OCI-LY7 (cell line): Measurements from ENCODE around the gene PRKG1. TPM values are rescaled to one million over a fixed set of nuclear protein-coding genes. Genes with fewer than 3 reads are reported as not detected.

Source experiments
- BruUV-seq: library from RNA; stranded (reverse); fragments of 400-500 nt; replicated peaks from 2 replicates; lab custom pipeline; 2021; lab: Mats Ljungman, UMichigan
- CTCF ChIA-PET: fragments of 300-600 bp; sonication (Branson Sonifier 250); formaldehyde crosslinking; loops from one replicate; lab custom pipeline; 2022; ENCODE audit warnings: antibody characterized with exemption; ENCODE audit not compliant: unreplicated experiment; lab: Charles Lee
- POLR2A ChIA-PET: fragments of 300-600 bp; sonication (Branson Sonifier 250); formaldehyde crosslinking; loops from one replicate; lab custom pipeline; 2022; ENCODE audit warnings: antibody characterized with exemption; lab: Charles Lee
- DNase-seq: peaks from one replicate; pipeline ENCODE4 v3.0.0-alpha.2; 2015; ENCODE audit warnings: low spot score
- H2AFZ ChIP-seq: fragments of 200-600 bp; sonication (generic), shearing (Covaris generic); 2 replicates; pipeline ENCODE4 v1.6.1; 2014; ENCODE audit warnings: mild to moderate bottlenecking, antibody characterized with exemption, low read length, moderate library complexity
- H3K27ac ChIP-seq: fragments of 200-600 bp; sonication (generic); 2 replicates; pipeline ENCODE4 v1.5.1; 2014; ENCODE audit warnings: mixed run types, low read depth, mild to moderate bottlenecking, moderate library complexity, low read length, inconsistent platforms; ENCODE audit not compliant: poor library complexity, severe bottlenecking
- H3K36me3 ChIP-seq: fragments of 200-600 bp; sonication (generic); 2 replicates; pipeline ENCODE4 v1.6.1; 2014; ENCODE audit warnings: mild to moderate bottlenecking, antibody characterized with exemption, low read length, moderate library complexity, mixed read lengths; ENCODE audit not compliant: insufficient read depth
- H3K4me1 ChIP-seq: fragments of 200-600 bp; sonication (generic); 2 replicates; pipeline ENCODE4 v1.5.1; 2014; ENCODE audit warnings: mild to moderate bottlenecking, low read length; ENCODE audit not compliant: insufficient read depth, poor library complexity, severe bottlenecking
- H3K4me2 ChIP-seq: fragments of 200-600 bp; sonication (generic); 2 replicates; pipeline ENCODE4 v1.6.1; 2014; ENCODE audit warnings: mild to moderate bottlenecking, low read length
- H3K4me3 ChIP-seq: fragments of 200-600 bp; sonication (generic); 2 replicates; pipeline ENCODE4 v1.5.1; 2014; ENCODE audit warnings: mild to moderate bottlenecking, low read depth, low read length; ENCODE audit not compliant: poor library complexity, severe bottlenecking
- H3K79me2 ChIP-seq: fragments of 200-600 bp; sonication (generic); 2 replicates; pipeline ENCODE4 v1.6.1; 2016; ENCODE audit warnings: low read depth, mild to moderate bottlenecking, low read length, moderate library complexity, mixed read lengths; ENCODE audit not compliant: insufficient read depth
- H3K9me2 ChIP-seq: fragments of 200-600 bp; sonication (generic); 2 replicates; pipeline ENCODE4 v1.6.1; 2016; ENCODE audit warnings: mild to moderate bottlenecking, low read length, mixed read lengths; ENCODE audit not compliant: insufficient read depth
- H3K9me3 ChIP-seq: fragments of 200-600 bp; sonication (generic); 2 replicates; pipeline ENCODE4 v1.6.1; 2014; ENCODE audit warnings: mild to moderate bottlenecking, mixed run types, low read length, mixed read lengths
- H4K20me1 ChIP-seq: fragments of 200-600 bp; sonication (generic); 2 replicates; pipeline ENCODE4 v1.6.1; 2014; ENCODE audit warnings: mild to moderate bottlenecking, antibody characterized with exemption, low read length, moderate library complexity, mixed read lengths; ENCODE audit not compliant: insufficient read depth
- EZH2phosphoT487 ChIP-seq: fragments of 200-600 bp; sonication (generic); IDR thresholded peaks from 2 replicates; pipeline ENCODE4 v1.6.1; 2018; ENCODE audit warnings: low read depth, borderline replicate concordance, mild to moderate bottlenecking, mixed run types, antibody characterized with exemption, low read length, moderate library complexity, mixed read lengths
- intact Hi-C: fragments of 100-400 bp; cut with micrococcal nuclease; formaldehyde crosslinking; loops from one replicate; pipeline ENCODE4 v1.10.0; 2022; ENCODE audit not compliant: unreplicated experiment
- total RNA-seq, 2 experiments: library from RNA; depleted of rRNA in 1 of 2; stranded (reverse); fragments of >200 nt in 1 of 2; shearing (Covaris generic) in 1 of 2; gene quantifications; 2 replicates each; pipeline ENCODE4 v1.2.3, GENCODE V29; 2014 to 2022
- TF ChIP-seq, protein P1 (sequence below): fragments of 200-600 bp; sonication (generic); conservative IDR thresholded peaks from 2 replicates; pipeline ENCODE4 v1.5.1; 2014; ENCODE audit warnings: mild to moderate bottlenecking, antibody characterized with exemption, low read length, moderate library complexity, mixed read lengths

PRKG1 gene
- total RNA-seq, 2 experiments from 2014 or later: not detected

DNA sequence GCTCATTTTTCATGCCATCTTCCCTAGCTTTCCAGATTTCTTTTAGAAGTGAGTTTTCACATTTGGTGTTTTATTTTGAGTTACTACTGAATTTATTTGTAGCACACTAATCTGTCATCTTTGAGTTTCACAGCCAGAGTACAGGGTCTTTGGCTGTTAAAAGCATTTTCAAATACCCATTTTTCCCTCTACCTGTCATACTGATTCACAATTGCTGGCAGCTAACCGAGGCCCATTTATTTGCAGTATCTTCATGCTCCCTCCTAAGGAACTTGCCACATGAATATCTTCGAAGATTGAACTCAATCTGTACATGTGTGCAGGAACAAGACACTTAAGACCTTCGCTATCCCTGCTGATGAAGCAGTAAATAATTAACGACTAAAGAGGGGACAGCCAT, 1194.9 kb downstream of the PRKG1 start:
- Histone ChIP-seq H3K4me2 (no peak overlapping the region), H3K9me3 (no peaks in the 10 kb centered on the region), H3K9me2 (no peaks in the 10 kb centered on the region), H3K36me3 (no peaks in the 10 kb centered on the region), H3K27ac (no peak overlapping the region), H3K79me2 (no peaks in the 10 kb centered on the region), H4K20me1 (no peaks in the 10 kb centered on the region), H2AFZ (no peak overlapping the region), H3K4me3 (no peak overlapping the region), H3K4me1 (no peaks in the 10 kb centered on the region)
- POLR2A ChIA-PET: interaction anchor here (0.5 kb wide), 1 partner anchor 158 kb away, joined by 3 read pairs; no protein-coding TSS in a partner anchor
- TF ChIP-seq EZH2phosphoT487: no peak
- TF ChIP-seq, protein P1, sequence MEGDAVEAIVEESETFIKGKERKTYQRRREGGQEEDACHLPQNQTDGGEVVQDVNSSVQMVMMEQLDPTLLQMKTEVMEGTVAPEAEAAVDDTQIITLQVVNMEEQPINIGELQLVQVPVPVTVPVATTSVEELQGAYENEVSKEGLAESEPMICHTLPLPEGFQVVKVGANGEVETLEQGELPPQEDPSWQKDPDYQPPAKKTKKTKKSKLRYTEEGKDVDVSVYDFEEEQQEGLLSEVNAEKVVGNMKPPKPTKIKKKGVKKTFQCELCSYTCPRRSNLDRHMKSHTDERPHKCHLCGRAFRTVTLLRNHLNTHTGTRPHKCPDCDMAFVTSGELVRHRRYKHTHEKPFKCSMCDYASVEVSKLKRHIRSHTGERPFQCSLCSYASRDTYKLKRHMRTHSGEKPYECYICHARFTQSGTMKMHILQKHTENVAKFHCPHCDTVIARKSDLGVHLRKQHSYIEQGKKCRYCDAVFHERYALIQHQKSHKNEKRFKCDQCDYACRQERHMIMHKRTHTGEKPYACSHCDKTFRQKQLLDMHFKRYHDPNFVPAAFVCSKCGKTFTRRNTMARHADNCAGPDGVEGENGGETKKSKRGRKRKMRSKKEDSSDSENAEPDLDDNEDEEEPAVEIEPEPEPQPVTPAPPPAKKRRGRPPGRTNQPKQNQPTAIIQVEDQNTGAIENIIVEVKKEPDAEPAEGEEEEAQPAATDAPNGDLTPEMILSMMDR: no peak
- no TSS peak for BruUV-seq
- CTCF ChIA-PET: no interaction called here
- no peak for DNase-seq
- intact Hi-C loops: no loop called here

DNA sequence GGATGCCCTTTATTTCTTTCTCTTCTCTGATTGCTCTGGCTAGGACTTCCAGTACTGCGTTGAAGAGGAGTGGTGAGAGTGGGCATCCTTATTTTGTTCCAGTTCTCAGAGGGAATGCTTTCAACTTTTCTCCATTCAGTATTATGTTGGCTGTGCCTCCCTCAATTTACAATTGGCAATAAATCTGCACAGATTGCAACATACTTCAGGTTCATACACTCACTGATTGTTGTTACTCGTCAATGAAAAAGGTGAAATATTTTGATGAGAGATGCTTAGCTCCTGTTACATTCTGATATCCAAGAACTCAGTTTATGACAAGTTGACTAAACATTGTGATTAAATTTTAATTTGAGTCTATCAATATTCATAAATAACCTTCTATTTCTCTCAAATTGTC, 1201.9 kb downstream of the PRKG1 start:
- Histone ChIP-seq H3K4me2 (no peak overlapping the region), H4K20me1 (no peaks in the 10 kb centered on the region), H3K79me2 (no peaks in the 10 kb centered on the region), H3K27ac (no peak overlapping the region), H3K9me2 (no peaks in the 10 kb centered on the region), H2AFZ (no peak overlapping the region), H3K36me3 (no peaks in the 10 kb centered on the region), H3K4me3 (no peak overlapping the region), H3K4me1 (no peaks in the 10 kb centered on the region), H3K9me3 (no peaks in the 10 kb centered on the region)
- intact Hi-C loops: no loop called here
- CTCF ChIA-PET: no interaction called here
- TF ChIP-seq, protein P1: no peak
- TF ChIP-seq EZH2phosphoT487: no peak
- no peak for DNase-seq
- BruUV-seq: no TSS peak
- POLR2A ChIA-PET: interaction anchor here (0.8 kb wide), 2 partner anchors 9 to 41 kb away, joined by 3 read pairs; no protein-coding TSS in a partner anchor

DNA sequence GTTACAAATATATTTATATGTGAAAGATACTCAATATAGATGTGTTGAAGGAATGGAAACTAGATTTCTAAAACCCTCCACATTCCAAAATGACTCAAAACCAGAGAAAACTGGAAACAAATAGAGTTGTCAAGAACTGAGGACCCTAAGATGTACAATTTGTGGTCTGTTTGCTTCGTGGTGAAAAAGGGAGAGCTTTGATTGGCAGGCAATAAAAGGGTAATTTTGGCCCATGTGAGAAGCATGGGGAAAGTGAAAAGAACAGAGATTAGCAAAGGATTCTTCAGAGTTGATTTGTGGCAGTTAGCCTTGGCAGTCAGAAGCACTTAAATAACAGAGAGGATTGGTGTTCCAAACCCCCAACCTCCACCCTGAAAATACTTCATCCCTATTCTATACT, 1202.7 kb downstream of the PRKG1 start:
- H3K9me3 ChIP-seq: no peaks in the 10 kb centered on the region
- no peak for DNase-seq
- POLR2A ChIA-PET: no interaction called here
- H3K79me2 ChIP-seq: no peaks in the 10 kb centered on the region
- no peak overlapping the region for H3K27ac ChIP-seq
- H3K4me3 ChIP-seq: no peak overlapping the region
- no TSS peak for BruUV-seq
- intact Hi-C loops: no loop called here
- CTCF ChIA-PET: no interaction called here
- no peaks in the 10 kb centered on the region for H3K4me1 ChIP-seq
- TF ChIP-seq, protein P1: no peak
- TF ChIP-seq EZH2phosphoT487: no peak
- no peak overlapping the region for H2AFZ ChIP-seq
- H4K20me1 ChIP-seq: no peaks in the 10 kb centered on the region
- H3K36me3 ChIP-seq: no peaks in the 10 kb centered on the region
- no peaks in the 10 kb centered on the region for H3K9me2 ChIP-seq
- no peak overlapping the region for H3K4me2 ChIP-seq
